ENCODE measurements around the gene CACNG7.

DNA sequence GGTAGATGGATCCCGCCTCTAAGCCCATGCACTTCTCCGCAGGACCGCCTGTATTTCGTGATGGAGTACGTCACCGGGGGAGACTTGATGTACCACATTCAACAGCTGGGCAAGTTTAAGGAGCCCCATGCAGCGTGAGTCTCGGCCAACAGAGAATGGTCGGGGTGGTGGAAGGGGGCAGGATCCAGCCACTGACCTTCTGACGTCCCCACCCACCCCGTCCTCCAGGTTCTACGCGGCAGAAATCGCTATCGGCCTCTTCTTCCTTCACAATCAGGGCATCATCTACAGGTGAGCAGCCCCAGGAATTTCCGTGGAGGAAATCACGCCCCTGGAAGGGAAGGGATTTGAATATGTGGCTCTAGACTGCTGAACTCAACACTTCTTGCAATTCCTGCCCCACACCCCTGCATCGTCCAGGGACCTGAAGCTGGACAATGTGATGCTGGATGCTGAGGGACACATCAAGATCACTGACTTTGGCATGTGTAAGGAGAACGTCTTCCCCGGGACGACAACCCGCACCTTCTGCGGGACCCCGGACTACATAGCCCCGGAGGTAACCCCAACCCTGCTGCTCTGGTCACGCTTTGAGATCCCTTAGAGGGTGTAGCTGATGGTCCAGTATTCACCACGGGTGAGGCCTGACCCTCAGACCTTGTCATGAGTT lies 8.8 kb upstream of the CACNG7 start:
- TF ChIP-seq, protein P1, sequence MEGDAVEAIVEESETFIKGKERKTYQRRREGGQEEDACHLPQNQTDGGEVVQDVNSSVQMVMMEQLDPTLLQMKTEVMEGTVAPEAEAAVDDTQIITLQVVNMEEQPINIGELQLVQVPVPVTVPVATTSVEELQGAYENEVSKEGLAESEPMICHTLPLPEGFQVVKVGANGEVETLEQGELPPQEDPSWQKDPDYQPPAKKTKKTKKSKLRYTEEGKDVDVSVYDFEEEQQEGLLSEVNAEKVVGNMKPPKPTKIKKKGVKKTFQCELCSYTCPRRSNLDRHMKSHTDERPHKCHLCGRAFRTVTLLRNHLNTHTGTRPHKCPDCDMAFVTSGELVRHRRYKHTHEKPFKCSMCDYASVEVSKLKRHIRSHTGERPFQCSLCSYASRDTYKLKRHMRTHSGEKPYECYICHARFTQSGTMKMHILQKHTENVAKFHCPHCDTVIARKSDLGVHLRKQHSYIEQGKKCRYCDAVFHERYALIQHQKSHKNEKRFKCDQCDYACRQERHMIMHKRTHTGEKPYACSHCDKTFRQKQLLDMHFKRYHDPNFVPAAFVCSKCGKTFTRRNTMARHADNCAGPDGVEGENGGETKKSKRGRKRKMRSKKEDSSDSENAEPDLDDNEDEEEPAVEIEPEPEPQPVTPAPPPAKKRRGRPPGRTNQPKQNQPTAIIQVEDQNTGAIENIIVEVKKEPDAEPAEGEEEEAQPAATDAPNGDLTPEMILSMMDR (IDR thresholded peaks at IDR 0.05) = no peak
- TF ChIP-seq POLR2A (IDR thresholded peaks at IDR 0.05) (no peak), POLR2AphosphoS5 (IDR thresholded peaks at IDR 0.05) (no peak)
